Measurements from ENCODE around the gene GLDC.
A peak's percentile ranks its signal among the peaks of the same experiment; 100 is the strongest.
"Not testable (repeated sequence)": the region's sequence is repeated elsewhere in the genome, so short reads cannot be mapped to it uniquely, and the experiment has no call there.

GLDC gene

DNA sequence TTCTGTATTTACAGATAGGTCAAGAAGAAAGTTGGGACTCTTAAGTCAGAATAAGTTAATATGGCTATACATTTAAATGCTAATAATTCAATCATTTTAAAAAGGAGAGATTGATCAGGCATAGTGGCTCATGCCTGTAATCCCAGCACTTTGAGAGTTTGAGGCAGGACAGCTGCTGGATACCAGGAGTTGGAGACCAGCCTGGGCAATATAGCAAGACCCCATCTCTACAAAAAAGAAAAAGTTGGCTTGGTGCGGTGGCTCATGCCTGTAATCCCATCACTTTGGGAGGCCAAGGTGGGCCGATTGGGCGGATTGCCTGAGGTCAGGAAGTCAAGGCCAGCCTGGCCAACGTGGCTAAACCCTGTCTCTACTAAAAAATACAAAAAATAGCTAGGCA is 15.0 kb upstream of the GLDC start:
- DNase-seq: no peak

DNA sequence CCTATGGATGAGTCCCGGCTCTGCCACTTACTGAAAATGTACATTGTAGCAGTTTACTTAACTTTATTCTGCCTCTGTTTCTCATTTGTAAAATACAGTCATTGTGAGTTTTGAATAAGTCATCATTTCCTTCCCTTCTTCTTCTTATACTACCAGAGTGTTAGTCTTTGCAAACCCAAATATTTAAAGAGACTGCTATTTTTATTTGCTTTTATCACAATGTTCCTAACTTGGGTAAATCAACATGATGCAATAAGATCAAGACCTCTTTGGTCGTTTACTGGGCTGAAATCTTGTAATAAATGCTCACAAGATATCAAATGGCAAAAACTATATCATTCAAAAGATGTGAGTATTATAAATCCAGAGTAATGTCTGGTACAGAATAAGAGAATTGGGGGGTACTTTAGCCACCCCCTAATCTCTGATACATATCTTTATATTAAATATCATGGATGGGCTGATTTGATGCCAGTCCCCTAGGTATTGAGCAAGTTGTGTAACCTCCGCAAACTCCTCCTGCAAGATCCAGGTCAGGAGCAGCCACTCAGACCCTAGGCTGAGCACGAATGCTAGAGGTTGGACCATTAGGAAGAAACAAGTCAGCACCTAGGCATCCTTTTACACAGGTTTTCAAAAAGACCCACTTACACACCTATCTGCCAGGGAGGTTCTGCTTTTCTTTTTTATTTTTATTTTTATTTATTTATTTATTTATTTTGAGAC is 13.3 kb upstream of the GLDC start:
- no peak for DNase-seq

DNA sequence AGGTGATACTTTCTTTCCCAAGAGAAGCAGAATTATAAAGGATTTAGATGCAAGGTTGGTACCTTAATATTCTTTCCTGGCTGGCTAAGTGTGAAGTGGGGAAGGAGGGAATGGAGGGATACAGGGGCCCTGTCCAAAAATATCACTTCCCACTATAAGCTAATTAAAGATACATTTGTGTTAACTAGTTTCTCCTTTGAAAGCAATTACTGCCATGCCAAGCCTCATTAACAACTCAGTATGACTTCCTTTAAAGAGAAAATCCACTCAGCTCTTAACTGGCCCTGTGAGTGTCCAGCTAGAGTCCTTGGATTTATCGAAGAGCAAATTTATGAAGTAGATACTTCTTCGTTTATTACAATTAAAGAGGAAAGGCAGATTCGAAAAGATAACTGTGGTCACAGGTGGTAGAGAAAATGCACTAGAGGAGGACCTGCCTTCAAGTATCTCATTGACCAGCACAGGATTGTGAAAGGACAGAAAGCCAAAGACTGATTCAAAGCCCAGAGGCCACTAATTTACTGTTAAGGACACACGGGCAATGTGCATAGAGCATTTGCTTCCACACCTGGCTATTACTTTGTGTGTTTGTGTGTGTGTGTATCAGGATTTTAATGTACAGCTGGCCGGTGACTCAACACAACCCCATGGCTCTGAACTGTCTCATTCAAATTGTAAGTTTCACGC is 11.2 kb upstream of the GLDC start:
- no peak for DNase-seq

DNA sequence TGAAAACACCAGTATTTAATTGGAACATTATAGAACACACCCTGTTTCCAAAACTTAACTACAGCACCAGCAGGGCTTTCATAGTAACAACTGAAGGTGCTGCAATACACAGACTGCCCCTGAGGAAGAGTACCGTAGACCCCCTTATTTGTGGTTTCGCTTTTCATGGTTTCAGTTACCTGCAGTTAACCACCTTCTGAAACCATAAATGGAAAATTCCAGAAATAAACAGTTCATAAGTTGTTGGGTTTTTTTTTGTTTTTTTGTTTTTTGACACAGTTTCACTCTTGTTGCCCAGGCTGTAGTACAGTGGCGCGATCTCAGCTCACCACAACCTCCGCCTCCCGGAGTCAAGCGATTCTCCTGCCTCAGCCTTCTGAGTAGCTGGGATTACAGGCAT is 9.5 kb upstream of the GLDC start:
- no peak for DNase-seq

DNA sequence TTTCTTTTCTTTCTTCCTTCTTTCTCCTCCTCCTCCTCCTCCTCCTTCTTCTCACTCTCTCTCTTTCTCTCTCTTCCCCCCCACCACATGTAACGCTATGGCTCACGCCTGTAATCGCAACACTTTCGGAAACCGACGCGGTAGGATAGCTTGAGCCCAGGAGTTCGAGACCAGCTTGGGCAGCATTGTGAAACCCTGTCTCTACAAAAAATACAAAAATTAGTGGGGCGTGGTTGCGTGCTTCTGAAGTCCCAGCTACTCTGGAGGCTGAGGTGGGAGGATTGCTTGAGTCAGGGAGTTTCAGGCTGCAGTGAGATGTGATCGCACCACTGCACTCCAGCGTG is 736 bp upstream of the GLDC start:
- DNase-seq: no peak

DNA sequence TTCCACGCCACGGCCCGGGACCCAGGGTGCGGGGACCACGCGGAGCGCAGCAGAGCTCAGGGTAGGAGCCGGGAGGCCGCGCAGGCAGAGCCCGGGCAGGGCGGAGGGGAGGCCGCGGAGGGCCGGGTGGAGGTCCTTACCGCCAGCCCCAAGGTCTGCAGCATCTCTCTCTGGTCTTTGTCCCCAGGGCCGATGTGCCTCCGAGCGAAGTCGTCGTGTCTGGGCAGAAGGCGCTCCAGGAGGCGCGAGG is 499 bp downstream of the GLDC start:
- not testable (repeated sequence) for DNase-seq

DNA sequence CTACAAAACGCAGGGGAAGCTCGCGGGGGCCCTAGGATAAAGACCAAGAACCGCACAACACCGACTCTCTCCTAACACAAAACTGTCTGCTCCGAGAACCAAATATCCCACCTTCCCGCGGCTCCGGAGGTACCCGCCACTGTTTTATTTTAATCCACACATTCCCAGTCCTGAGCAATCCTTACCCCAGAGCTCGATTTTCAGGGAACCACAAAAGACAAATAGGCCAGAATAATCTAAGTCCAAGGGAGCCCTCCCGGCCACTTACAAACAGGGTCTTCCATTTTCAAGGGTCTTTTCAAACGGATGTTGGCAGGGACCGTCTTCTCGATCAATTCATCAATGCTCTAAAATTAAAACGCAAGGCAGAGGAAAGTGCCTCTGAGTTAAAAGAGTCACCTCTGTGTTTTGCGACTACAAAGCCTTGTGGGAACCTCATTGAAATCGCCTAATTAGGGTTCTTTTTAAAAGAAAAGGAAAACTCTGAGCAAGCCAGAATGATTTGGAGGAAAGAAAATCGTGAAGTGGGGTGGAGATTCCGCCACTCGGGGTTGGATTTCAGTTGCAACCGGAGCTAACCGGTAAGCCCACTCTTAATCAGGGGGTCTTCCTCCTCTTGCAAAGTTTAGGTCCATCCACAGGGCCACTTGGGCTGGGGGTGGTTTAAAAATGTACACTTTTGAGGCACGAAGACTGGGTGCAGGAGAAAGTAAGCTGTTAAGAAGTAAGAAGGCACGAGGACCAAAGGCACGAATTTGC is 1.0 kb downstream of the GLDC start:
- DNase-seq: peak; percentile 85

DNA sequence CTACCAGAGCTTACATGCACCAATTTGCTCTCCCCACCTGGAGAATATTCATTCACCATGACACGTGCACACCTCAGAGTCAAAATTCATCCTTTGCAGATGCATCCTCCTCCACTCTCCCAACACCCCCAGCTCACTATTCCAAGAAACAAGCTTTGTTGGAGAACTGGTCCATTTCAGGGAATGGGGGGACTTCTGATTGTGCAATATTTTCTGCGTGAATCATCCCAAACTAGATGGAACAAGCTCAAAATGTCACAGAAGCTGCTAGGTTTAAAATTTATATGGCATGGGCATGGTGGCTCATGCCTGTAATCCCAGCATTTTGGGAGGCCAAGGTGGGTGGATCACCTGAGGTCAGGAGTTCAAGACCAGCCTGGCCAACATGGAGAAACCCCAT is 3.6 kb downstream of the GLDC start:
- DNase-seq: no peak

DNA sequence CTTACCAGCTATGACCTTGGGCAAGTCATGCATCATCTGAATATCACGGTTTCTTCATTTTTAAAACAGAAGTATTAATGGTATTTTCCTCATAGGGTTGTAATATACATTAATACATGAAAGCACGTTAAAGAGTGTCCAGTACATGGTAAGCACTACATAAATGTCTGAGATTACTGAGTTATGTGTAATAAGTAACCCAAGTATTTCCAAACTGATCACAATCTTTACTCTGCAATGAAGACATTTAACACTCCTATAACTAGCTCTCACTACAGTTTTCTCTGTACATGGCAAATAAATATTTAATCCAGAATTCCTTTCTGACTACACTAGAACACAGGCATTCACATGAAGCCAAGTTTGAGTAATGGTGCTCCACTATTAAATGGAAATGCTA is 4.0 kb downstream of the GLDC start:
- no peak for DNase-seq

DNA sequence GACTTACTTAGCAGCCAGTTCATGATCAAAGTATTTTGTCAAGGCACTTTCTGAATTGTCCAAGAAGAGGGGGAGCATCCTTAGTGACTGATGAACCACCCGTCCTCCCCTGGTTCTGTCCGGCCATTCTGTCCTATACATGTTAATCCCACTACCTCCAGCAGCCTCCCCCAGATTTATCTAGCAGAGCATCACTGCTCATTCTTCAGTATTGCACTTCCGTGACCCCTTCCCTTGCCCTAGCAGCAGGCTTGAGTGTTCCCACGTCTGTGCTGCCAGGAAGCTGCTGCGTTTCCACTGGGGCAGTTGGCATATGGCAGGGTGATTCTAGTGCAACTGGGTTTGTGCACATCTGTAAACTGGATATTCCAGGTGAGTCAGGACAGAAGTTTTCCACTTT is 4.5 kb downstream of the GLDC start:
- no peak for DNase-seq

DNA sequence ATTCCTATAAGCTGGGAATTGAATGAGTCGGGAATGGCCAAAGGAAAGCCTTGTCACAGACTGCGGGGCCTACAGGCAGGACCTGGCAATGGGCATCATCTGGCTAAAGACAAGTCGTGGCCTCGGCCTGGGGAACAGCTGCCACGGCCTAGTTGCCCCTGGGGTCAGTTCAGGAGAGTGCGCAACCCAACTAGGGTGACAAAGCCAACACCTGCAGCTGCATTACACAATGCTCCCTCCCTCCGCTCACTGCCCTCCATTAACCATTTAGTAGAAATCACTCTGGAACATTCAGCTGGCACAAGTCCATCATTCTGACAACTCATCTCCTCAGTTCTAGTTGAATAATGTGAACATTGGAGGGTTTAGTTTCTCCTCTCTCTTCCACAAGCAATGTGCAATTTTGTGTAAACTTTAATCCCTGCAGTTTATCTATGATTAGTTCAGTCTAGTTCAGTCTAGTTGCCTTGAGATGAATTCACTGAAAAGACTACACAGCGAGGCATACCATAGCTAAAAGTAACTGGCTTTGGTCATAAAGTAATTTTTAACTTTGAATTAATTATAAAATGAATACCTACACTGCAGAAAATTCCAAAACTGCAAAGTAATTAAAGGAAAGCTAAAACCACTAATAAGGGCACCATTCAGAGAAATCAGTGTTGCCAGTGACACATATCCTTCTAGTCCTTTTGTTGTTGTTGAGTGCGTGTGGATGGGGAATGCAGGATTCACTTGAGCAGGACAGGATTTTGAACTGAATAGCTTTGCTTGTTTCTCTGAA is 5.1 kb downstream of the GLDC start:
- DNase-seq: no peak

DNA sequence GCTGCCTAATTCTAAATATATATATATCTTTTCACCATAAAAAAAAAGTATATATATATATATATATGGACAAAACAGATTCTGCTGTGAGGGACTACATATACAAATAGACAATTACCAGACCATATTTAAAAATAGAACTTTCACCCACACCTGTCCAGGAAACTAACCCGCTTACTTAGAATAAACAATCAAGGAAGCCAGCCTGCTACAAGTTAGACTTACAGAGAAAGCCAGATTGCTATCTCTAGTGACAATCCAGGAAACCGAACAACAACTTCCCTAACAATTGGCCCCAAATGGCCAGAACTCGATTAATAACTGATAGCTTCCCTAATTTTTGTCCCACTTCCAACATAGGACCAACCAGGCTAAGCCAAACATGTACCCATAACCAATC is 5.9 kb downstream of the GLDC start:
- no peak for DNase-seq

DNA sequence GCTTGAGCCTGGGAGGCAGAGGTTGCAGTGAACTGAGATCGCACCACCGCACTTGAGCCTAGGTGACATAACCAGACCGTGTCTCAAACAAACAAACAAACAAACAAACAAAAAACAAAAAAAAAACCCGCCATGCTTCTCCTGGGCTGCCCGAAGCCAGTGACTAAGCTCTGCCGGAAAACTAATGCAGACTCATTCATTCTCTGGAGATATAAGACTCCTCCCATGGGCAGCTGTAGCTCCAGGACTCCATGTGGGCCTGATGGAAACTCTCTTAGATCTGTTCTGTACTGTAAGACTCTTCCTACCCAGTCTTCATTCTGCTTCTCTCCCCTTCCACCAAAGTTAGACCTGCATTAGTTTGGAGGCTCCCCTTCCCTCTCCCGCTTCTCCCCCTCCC is 11.1 kb downstream of the GLDC start:
- no peak for DNase-seq

DNA sequence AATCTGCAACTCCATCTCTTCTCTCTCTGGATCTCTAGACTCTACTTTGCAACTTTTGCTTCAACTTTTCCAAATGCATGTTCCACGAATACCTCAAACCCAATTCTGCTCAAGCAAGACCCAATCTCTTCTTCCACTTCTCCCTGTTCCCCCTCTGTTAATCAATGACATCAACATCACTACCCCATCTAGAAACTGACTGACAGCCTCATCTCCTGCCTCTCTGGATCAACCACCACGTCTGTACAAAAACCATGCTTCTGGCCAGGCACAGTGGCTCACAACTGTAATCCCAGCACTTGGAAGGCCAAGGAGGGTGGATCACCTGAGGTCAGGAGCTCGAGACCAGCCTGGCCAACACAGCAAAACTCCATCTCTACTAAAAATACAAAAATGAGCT is 12.2 kb downstream of the GLDC start:
- no peak for DNase-seq

DNA sequence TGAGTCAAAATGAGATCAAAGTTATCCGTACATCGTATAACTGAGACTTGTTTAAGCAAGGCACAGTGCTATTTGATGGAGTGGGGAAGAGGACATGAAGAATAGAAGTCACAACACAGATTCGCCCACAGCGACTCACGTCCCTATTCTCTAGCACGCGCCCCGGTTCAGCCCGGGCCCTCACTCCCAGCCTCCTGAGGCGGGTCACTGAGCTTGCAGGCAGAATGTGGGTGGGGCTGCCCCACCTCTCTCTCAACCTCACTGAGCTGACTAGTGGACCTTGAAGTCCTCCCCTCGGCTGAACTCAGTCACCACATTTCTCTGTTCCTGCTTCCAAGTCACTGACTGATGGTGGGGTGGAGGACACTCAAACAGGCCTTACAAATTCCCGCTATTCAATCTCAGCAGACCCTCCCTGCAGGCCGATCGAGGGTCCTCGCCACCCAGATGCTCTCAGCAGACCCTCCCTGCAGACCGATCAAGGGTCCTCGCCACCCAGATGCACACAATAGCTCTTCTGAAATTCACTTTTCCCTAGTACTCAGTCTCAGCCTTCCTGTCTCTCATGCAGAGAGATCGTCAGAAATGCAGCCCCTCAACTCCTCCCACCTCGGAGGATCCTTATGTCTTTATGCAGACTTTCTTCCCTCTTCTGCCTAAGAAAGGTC is 12.9 kb downstream of the GLDC start:
- peak; percentile 24 for DNase-seq

DNA sequence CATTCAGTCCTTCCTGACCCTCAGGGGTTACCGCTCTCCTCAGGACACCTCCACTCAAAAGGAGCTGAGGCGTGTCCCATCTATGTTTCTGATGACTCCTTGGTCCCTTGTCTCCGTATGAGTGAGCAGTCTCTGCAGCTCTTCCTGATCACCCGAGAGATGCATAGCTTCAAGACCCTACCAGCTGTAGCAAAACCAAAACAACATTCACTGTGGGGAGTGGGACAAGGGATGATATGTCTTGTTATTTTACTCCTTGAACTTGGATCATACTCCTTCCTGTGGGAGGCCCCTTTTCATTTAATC is 14.4 kb downstream of the GLDC start:
- no peak for DNase-seq

DNA sequence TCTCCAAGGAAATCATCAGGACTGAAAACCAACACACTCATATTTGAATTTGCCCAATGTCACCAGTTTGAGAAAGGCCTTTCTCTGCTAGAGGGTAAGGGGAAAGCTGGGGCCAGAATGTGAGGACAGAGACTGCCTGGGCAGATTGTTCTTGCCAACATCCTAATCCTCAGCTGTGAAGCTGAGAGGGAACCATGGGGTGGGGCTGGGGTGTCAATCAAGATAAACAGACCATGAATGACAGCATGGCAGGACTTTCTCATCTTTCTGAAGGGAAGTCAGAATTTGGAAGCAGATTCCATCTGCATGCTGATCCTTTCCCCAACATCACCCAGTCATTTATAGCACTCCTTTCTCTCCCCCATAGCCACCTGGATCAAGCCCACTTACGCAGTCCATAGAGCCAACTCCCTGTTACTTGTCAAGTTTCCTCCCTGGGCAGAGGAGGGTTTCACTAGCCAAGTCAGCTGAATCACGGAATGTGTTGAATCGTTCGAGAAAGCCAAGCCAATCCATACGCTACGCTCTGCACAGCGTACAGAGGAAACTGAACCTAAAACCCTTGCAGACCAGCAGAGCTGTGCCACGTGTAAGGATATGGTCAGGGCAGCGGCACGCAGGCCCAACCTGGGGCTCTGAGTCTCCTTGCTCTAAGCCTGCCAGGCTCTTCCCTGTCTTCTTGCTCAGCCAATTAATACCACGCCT is 14.9 kb downstream of the GLDC start:
- DNase-seq: peak; percentile 34

DNA sequence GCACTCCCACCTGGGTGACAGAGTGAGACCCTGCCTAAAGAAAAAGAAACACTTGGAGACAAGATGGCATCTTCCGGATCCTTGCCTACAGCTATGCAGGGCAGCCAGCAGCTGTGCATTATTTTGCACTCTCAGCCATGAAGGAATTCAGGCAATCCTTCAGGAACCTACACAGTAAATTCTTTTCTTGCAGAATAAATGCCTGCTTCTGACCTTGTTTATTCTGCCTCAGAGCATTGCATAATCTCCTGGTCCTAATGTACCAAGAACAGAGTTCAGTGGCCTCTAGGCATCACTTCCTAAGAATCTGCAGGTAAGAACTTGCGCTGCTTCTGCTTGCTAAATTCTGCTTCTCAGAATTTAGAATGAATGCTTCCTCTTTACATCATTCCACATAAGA is 16.8 kb downstream of the GLDC start:
- DNase-seq: no peak

DNA sequence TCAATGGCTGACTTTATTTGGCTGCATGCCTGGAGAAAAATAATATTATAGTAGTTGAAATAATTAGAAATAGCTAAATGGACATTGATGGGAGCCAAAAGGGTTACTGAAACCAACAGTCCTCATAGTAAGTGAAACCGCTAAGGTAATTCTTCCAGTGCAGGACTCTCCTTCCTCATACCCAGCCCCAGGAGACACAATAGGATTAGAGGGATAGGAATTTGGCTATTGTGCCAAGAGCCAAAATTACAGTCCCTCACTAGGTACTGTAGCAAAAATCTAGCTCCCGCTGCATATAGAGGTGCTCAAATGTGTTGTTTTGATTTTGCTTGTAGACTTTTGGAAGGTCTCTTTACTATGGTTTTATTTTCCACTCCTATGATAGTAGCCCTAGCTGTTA is 20.2 kb downstream of the GLDC start:
- no peak for DNase-seq

DNA sequence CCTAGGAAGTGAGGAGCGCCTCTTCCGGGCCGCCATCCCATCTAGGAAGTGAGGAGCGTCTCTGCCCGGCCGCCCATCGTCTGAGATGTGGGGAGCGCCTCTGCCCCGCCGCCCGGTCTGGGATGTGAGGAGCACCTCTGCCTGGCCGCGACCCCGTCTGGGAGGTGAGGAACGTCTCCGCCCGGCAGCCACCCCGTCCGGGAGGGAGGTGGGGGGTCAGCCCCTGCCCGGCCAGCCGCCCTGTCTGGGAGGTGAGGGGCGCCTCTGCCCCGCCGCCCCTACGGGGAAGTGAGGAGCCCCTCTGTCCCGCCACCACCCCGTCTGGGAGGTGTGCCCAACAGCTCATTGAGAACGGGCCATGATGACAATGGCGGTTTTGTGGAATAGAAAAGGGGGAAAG is 22.7 kb downstream of the GLDC start:
- not testable (repeated sequence) for DNase-seq

DNA sequence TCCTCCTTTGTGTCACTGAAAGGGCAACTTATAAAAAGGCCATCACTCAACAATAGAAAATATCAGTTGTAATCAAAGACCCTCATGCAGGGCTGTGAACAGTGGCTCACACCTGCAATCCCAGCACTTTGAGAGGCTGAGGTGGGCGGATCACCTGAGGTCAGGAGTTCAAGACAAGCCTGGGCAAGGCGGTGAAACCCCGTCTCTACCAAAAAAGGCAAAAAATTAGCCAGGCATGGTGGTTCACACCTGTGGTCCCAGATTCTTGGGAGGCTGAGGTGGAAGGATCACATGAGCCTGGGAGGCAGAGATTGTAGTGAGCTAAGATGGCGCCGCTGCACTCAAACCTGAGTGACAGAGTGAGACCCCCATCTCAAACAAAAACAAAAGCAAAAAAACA is 24.7 kb downstream of the GLDC start:
- no peak for DNase-seq

DNA sequence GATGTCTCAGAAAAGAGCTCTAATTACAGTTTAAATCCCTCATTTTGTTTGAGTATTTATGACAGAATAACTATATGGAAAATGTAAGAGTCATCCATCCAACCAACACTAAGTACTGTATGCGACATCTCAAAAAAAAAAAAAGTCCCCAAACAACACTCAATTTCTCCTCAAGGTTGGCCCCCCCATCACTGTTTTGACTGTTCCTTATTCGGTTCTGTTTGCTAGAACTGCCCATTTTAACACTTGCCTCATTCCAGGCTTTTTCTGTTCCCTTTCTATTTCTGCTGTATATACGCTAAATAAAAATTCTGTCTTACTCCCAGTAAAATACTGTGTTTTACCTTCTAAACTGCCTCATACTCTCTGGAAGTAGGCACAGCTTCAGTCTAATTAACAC is 25.2 kb downstream of the GLDC start:
- DNase-seq: no peak

DNA sequence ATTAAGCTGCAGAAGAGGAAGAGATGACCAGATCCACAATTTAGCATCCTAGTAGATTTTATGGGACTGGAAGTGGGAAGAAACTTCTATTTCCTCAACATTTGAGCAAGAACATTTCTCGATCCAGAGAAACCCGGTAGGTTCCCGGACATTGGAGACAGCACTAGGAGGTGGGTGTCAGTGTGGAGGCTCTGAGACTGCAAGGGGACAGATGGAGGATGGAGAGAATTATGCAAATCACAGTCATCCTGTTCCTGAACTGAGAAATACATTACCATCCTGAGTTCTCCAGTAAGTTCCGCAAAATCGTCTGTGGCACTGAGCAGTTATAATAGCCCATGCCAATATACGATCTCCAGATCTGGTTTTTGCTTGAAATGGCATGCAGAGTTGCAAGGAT is 25.6 kb downstream of the GLDC start:
- no peak for DNase-seq

Measured in retina (tissue), 1 donor.